DMS114 treated with DMSO at 0.1 percent for 48 hours (cell line): ENCODE data around the gene CCBE1.

Source experiments
- DNase-seq: peaks from one replicate; lab custom pipeline; 2025; ENCODE audit not compliant: unreplicated experiment; lab: John Stamatoyannopoulos, UW

The CCBE1 gene

DNA sequence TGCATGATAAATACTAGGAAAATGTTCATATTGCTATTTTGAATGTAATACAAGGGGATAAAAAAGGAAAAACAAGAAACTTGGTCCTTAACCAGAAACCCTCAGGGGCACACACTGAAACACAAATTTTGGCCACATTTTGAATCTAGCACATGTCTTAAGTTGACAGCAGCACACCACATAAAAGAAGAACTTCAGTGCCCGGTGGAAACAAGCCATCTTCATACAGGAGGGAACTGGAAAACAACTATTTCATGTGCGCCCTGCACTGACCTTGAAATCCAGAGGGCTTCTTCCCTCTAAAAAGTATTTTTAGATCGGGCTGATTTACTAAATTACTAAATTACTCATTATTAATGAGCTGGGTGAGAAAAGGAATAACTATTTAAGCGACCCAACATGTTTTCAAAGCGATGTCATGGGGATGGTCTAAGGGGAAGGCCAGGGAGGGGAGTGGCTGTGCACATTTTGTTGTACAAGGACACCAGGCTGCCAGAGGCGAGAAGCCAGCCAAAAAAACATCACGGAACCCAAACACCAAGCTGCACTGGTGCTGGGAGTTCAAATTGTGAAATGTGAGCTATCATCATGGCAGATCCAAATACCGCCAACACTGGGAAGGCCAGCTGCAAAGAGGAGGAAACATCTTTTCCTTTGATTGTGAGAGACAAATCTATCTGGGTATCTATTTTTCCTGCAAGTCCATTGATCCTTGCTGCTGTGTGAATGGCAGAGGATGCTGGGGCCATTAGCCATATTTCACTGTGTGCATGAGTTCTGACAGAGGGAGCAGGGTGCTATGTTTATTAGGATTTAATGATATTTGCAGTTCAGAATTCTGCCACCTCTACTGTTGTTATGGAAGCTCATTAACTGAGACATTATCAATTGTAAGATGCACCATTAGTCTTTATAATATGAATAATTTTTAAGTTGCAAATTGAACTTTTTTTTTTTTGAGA is 187.5 kb downstream of the CCBE1 start:
- no peak for DNase-seq

- no peak for DNase-seq
Observed at GRCh38 chr18:59505356-59505755, 191.9 kb downstream of the CCBE1 start.

DNA sequence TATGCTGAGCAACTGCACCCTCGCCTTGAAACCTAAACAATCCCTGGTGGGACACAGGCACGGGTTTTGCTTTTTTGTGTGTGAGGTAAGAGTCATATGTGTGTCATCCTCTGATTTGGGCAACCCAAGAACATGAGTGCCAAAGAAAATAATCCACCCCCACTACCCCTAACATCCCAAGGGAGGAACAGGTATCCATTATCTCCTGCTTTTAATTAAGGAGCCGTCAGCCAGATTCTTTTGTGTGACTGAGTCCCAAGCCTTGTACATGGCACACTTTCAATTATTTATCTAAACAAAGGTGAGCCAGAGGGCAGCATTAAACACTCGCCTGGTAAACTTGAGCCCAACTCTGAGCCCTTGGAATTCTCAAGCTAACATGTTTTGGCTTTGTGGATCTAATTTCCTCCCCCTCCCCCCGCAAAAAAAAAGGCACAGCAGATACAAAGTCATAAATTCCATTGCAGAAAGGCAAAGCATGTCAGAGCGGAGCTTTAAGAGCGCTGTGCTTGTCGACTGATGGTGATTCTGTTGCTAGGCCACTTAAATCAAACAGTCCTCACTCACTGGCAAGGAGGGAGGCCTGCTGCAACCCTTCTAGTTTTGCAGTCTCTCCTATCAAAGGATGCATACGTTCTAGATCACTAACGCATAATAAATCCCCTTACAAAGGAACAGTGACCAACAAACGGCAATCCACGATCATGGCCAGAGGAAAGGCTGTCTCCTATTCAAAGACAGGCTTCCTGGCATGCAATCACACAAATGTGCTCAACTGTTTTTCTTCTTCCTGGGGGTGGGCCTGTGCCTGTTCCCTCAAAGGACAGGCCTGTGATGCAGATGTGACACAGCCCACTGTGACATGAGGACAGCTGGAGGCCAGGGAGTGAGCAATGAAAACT is 194.7 kb downstream of the CCBE1 start:
- DNase-seq = no peak

DNA sequence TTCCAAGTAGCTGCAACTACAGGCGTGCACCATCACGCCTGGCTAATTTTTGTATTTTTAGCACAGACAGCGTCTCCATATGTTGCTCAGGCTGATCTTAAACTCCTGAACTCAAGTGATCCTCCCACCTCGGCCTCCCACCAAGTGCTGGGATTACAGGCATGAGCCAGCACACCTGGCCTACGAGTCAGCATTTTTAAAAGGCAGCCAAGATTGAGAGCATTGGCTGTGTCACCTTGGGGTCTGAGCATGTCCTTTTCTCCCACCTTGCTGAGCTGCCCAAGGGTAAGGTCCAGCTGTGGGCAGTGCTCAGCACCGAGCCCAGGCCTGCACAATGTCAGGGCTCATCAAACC is 195.3 kb downstream of the CCBE1 start:
- no peak for DNase-seq

DNA sequence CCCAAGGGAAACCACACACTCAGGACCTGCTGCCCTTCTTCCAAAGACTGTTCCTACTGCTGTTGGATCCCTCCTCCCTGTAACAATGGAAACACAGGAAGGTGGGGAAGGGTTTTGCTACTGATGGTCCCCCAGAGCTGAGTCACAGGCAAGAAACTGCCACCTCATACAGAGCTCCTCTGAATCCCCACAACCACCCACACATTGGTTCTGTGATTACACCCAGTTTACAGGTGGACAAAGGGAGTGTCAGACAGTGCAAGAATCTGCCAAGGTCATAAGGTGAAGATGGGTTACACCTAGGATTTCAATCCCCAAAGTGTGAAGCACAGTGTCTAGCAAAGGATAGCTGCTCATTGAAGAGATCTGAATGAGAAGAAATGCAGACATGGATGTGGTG is 196.5 kb downstream of the CCBE1 start:
- DNase-seq = no peak

DNA sequence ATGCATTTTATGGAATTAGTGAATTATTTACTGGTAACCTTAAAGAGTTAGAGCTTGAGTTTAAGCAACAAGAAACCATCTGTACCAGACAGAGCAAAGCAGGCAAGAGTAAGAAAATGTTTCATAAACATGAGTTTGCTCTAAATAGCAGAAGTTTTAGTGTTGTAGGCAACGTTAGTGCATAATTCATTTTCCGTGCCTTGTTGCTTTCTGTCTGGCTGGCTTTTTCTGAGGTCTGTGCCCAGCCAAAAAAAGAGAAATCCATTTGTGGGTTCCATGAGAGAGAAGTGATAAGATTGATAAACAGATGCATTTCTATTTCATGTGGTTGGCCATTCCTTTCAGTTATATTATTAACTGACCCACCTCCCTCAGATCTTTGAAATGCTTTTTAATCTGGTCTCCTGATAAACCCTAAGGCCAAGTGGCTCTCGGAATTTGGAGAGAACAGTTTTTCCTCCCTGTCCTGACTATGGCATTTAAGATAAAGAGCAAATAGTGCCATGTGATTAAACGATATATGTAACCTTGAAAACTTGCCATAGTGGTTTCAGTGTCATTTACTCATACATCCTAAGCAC is 198.6 kb downstream of the CCBE1 start:
- no peak for DNase-seq

GRCh38 chr18:59492756-59493421 is 204.3 kb downstream of the CCBE1 start:
- no peak for DNase-seq

DNA sequence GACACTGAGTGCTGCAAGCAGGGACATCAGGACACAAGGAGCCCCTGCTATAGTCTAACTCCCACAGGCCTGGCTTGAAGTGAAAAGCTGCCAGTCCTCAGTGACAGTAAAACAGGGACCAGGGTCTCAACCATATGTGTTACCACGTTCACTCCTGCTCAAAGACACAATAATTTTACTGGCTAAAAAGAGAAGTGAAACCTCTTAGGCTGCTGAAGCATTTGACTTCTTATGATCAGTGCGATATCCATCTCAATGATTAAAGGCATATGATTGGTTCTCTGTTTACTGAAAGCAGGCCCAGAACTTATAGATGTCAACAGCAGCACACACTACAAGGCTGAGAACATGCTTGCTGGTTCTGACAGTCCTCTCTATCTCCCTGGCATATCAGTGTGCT is 208.3 kb downstream of the CCBE1 start:
- no peak for DNase-seq

- no peak for DNase-seq
Observed at GRCh38 chr18:59485382-59485781, 211.8 kb downstream of the CCBE1 start.

DNA sequence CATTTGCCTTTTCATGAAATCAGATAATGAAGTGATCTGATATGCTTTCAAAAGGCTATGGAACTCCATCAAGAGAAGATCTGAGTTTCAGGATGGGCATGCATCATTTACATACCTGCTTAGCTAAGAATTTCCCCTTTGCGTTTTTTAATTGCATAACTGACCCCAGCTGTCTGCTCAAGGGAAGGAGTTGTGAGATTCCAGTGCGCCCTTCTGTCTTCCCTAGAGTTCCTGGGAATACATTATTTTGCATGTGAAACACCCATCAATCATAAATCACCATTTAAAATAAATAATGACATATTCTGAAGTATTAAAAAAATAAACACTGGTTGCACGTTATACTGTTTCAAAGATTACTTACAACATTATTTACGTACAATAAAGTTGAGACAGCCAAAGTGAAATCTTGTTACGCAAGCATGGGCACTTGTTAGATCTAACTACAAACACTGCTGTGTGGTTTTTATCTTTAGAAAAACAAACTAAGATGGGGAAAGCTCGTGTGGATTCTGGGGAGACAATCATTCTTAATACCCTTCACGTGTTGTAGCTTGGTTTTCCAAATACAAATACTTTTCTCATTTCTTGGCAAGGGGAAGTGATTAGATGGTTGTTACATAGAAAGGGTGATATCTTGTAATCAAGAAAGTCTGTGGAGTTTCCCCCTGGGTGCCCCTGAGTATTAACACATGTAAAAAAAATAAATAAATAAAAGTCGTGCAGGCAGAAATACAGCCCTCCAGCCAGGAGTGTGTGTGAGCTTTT is 212.5 kb downstream of the CCBE1 start:
- DNase-seq = no peak

GRCh38 chr18:59484131-59484530 is 213.1 kb downstream of the CCBE1 start:
- no peak for DNase-seq

DNA sequence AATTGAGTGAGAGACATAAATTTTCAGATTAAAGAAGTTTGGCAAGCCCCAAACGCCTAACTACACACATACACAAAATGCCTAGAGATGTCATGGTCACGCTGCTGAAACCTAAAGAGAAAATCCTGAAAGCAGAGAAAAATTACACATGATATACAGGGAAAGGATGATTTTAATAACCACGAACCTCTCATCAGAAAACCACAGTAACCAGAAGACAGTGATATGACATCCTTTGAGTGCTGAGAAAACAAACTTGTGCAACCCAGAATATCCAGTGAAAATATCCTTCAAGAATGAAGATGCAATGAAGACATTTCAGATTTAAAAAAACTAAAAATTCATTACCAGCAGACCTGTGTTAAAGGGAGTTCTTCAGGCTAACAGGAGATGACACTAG is 215.8 kb downstream of the CCBE1 start:
- DNase-seq = no peak

GRCh38 chr18:59479776-59480175 is 217.4 kb downstream of the CCBE1 start:
- DNase-seq = no peak

DNA sequence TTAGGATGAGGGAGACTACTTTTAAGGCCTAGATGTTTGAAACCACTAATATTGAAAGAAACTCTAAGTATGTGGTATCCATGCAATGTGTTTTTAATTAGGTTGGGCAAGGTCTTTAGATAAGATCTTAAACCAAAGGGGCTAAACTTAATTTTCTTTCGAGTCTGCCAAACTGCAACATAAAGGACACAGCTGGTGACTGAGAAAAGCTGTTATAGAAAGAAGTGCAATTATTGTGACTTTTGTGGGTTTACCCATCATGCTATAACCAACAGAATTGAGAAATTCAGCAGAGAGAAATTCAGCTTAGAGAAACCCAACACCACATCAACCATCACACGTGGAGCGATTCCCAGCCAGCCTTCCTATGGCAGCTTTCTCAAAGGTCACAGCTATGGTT is 218.6 kb downstream of the CCBE1 start:
- no peak for DNase-seq

- no peak for DNase-seq
Observed at GRCh38 chr18:59477849-59478248, 219.4 kb downstream of the CCBE1 start.

DNA sequence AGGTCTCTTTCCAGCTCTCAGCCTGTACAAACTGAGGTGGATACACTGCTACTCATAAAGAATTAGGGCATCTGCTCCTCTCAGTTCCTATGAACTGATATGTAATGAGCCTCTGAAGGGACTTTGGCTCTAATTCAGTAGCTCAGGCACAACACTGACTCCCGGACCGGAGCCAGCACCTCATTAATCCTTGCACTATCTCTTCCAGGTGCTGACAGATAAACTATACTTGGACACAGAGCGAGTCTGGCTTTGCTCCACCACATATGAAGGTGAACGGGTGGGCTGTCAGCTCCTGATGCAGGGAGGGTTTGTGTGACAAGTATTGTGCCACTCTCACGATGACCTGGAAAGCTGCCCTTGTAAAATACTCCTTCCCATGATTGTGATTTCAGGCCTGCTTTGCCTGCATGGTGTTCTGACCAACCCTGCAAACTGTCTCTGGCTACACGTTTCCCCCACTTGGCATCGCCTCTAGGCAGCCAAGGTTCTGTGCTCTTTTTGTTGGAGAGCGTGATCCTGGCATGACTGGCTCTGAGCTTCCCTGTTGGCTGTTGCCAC is 226.6 kb downstream of the CCBE1 start:
- DNase-seq = no peak

- DNase-seq = no peak
Observed at GRCh38 chr18:59469463-59470180, 227.6 kb downstream of the CCBE1 start.

DNA sequence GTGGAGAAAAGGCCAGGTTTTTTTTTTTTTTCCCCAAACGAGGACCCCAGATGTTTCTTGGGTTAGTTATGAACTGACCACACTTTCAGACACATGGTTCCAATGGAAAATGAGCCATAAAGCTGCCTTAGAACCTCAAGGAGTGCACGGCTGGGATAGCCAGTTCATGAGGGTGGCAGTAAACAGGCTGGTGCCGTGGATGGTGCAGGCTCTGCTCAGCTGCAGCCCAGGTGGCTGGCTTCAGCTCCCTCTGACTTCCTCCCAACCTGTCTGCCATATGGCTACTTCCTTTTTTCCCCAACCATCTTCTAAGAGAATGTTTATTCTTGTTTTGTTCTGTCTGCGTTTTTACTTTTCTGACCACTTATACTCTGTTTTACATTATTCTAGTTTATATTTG is 228.4 kb downstream of the CCBE1 start:
- no peak for DNase-seq

DNA sequence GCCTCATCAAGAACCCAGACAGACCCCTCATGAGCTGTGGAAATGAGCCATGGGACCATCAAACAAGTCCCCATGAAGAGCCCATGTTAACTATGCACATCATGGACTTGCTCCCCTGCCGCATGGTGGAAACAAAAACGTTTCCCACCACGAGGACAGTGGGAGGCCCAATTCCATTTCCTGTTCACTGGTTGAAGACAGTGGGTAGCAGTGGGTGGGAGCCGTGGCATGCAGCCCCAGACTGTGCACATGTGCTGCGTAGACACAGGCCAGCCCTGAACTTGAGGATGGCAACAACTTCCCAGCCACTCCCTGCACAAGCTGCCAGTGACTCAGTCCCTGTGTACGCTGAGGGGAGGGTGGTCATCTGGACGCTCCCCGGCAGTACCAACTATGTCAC is 229.7 kb downstream of the CCBE1 start:
- no peak for DNase-seq
